ENCODE measurements around the gene BIRC6.
"Not testable (repeated sequence)": the region's sequence is repeated elsewhere in the genome, so short reads cannot be mapped to it uniquely, and the experiment has no call there.

BIRC6 gene

DNA sequence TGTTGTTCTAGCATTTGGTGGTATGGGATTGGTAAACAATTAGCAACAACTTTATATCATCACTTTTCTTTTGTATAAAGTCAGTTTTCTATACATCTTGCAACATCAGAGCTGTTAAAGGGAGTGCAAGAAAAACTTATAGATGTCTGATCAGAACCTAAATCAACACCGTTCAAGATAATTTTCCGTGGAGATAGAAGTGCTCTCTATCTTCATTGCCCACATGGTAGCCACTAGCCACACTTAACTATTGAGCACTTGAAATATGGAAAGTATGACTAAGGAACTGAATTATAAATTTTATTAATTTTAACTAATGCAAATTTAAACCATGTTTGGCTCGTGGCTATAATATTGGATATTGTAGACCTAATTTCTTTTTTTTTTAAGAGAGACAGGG, 276.2 kb downstream of the BIRC6 start:
- Mint-ChIP-seq H3K27ac (no peak overlapping the region), H3K9me3 (no peaks in the 10 kb centered on the region), H3K4me3 (no peak overlapping the region), H3K27me3 (no peaks in the 10 kb centered on the region), H3K4me1 (peaks cover 7% of the 10 kb centered on the region), H3K36me3 (peaks cover 11% of the 10 kb centered on the region)
- DNase-seq (ENCODE audit: low spot score in 2 of 2) (no peak), ATAC-seq (ENCODE audit: low read depth) (no peak)

DNA sequence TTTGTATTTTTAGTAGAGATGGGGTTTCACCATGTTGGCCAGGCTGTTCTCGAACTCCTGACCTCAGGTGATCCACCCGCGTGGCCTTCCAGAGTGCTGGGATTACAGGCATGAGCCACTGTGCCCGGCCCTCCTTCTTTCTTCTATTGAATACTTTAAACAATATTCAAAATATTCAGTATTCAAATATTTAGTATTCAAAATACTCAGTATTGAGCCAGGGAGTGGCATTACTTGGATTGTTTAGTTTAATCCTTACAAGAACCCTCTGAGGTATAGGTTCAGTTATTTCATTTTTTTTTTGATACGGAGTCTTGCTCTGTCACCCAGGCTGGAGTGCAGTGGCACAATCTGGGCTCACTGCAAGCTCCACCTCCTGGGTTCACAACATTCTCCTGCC, 281.7 kb downstream of the BIRC6 start:
- not testable (repeated sequence) for H3K4me3 Mint-ChIP-seq; H3K9me3 Mint-ChIP-seq; DNase-seq (ENCODE audit: low spot score in 2 of 2); H3K4me1 Mint-ChIP-seq; H3K27ac Mint-ChIP-seq; ATAC-seq (ENCODE audit: low read depth); H3K27me3 Mint-ChIP-seq
- H3K36me3 Mint-ChIP-seq = peaks cover 19% of the 10 kb centered on the region

DNA sequence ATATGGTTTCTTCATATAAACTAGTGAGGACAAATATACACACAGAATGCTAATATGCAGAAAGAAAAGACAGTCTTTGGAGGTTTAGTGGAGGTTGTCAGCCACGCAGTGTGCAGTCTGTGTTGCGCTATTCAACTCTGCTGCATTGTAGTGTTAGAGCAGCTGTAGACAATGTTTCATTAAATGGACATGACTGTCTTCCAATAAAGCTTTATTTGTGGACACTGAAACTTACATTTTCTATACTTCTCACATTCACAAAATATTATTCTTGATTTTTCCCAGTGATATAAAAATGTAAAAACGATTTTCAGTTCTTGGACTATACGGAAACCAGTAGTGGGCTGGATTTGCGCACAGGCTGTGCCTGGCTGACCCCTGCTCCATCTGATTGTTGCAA, 284.4 kb downstream of the BIRC6 start:
- H3K27ac Mint-ChIP-seq = no peak overlapping the region
- no peaks in the 10 kb centered on the region for H3K4me1 Mint-ChIP-seq
- H3K36me3 Mint-ChIP-seq = peaks cover 25% of the 10 kb centered on the region
- H3K9me3 Mint-ChIP-seq = no peaks in the 10 kb centered on the region
- no peak overlapping the region for H3K4me3 Mint-ChIP-seq
- no peaks in the 10 kb centered on the region for H3K27me3 Mint-ChIP-seq
- DNase-seq (ENCODE audit: low spot score in 2 of 2) (no peak), ATAC-seq (ENCODE audit: low read depth) (no peak)

DNA sequence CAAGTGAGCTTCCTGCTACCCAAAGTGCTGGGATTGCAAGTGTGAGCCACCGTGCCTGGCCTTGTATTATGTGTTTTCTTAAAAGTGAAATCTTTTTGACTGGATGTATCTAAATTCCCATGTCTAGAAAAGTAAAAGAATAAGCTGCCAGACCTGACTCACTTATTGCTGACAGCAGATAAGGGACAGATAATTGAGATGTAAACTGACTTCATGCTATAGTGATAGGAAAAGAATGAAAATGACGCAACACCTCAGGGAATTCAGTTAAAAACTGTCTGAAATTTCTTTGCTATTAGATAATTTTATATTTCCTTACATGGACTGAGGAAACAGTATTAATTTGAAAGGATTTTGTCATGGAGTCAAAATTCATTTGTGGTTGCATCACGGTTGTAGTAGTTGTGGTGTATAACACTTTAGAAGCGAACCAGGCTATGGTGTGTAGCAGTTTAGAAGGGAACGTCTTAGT, 290.4 kb downstream of the BIRC6 start:
- Mint-ChIP-seq H3K9me3 (no peaks in the 10 kb centered on the region), H3K27ac (no peak overlapping the region), H3K4me1 (no peaks in the 10 kb centered on the region), H3K36me3 (peaks cover 28% of the 10 kb centered on the region), H3K4me3 (no peak overlapping the region), H3K27me3 (no peaks in the 10 kb centered on the region)
- ATAC-seq (ENCODE audit: low read depth) (no peak), DNase-seq (ENCODE audit: low spot score in 2 of 2) (no peak)

DNA sequence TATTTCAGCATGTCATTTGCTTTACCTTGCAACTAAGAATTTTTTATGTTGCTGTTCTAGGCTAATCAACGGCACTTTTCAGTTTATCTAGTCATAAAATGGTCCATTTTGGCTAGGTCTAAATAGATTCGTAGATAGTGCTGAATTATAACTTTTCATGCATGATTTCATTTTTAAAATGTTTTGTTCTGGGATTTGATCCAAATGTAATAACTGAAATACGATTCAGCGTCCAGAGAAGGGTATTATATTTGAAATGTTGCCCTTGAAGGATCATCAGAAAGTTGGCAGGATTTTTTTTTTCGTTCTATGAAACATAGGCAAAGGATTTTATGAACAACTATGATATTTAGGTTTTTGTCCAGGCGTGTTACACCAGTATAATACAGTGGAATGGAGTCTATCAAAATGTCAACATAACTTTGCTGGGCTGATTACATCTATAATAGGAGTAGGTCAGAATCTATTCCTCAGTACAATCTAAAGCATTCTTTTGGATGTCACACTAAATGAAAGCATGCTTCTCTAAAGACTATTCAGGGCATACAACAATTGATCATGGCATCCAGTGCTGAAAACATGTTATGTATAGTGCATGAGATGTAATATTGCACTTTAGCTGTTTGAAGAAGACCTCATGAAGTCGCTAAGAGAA, 295.9 kb downstream of the BIRC6 start:
- ATAC-seq (ENCODE audit: low read depth) (no peak), DNase-seq (ENCODE audit: low spot score in 2 of 2) (no peak)
- Mint-ChIP-seq H3K27ac (no peak overlapping the region), H3K4me3 (no peak overlapping the region), H3K27me3 (no peaks in the 10 kb centered on the region), H3K4me1 (no peaks in the 10 kb centered on the region), H3K9me3 (no peaks in the 10 kb centered on the region), H3K36me3 (peaks cover 22% of the 10 kb centered on the region)

DNA sequence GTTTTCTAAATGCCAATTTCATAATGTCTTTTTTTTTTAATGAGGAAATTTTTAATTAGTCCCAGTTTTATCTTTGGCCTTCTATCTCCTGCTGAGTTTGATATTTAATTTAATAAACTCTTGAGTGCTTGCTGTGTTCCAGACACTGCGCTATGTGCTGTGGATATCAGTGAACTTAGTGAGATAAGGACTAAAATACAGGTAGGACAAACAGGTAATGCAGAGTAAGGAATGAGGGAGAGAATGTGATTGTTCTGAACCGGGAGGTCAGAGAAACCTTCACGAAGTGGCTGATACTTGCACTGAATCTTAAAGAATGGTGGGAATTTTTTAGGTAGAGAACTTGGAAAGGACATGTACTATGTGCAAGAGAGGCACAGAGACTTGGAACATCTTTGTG, 299.2 kb downstream of the BIRC6 start:
- Mint-ChIP-seq H3K4me1 (peaks cover 3% of the 10 kb centered on the region), H3K27me3 (no peaks in the 10 kb centered on the region), H3K27ac (no peak overlapping the region), H3K9me3 (peaks cover 2% of the 10 kb centered on the region), H3K36me3 (peaks cover 25% of the 10 kb centered on the region), H3K4me3 (no peak overlapping the region)
- ATAC-seq (ENCODE audit: low read depth) (no peak), DNase-seq (ENCODE audit: low spot score in 2 of 2) (no peak)

DNA sequence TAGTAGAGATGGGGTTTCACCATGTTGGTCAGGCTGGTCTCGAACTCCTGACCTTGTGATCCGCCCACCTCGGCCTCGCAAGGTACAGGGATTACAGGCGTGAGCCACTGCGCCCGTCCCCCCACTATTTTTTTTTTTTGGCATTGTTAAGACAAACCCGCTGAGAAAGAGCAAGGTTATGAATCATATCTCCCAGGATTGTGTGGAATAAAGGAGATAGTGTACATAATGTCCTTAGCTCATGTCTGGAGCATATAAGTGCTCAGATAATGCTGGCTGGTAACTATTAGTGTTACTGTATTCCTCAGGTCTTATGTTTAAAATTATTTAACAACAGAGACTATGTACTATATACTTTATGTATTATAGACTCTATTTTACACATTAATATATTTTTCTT, 307.0 kb downstream of the BIRC6 start:
- H3K27me3 Mint-ChIP-seq = no peaks in the 10 kb centered on the region
- H3K9me3 Mint-ChIP-seq = peaks cover 2% of the 10 kb centered on the region
- H3K36me3 Mint-ChIP-seq = peaks cover 31% of the 10 kb centered on the region
- H3K27ac Mint-ChIP-seq = no peak overlapping the region
- H3K4me3 Mint-ChIP-seq = no peak overlapping the region
- H3K4me1 Mint-ChIP-seq = peaks cover 6% of the 10 kb centered on the region
- ATAC-seq (ENCODE audit: low read depth) (no peak), DNase-seq (ENCODE audit: low spot score in 2 of 2) (no peak)

DNA sequence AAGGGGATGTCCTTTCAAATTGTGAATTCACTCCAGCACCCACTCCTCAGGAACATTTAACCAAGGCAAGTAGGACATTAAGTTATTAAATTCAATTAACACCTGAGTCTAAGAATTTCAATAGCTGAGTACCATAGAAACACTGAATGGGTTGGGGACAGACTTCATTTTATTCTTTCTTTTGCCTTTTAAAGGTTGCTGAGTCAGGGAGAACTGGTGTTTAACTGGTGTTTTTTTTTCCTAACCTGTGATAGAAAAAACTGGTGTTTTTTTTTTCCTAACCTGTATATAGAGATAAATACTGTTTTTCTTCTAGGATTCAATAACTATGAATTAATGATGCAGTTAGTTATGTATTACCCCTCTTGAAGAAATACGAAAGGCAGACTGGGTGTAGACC, 309.9 kb downstream of the BIRC6 start:
- Mint-ChIP-seq H3K27ac (no peak overlapping the region), H3K27me3 (no peaks in the 10 kb centered on the region), H3K4me3 (no peak overlapping the region), H3K36me3 (peaks cover 22% of the 10 kb centered on the region), H3K4me1 (peaks cover under 1% of the 10 kb centered on the region), H3K9me3 (no peaks in the 10 kb centered on the region)
- ATAC-seq (ENCODE audit: low read depth) (no peak), DNase-seq (ENCODE audit: low spot score in 2 of 2) (no peak)

DNA sequence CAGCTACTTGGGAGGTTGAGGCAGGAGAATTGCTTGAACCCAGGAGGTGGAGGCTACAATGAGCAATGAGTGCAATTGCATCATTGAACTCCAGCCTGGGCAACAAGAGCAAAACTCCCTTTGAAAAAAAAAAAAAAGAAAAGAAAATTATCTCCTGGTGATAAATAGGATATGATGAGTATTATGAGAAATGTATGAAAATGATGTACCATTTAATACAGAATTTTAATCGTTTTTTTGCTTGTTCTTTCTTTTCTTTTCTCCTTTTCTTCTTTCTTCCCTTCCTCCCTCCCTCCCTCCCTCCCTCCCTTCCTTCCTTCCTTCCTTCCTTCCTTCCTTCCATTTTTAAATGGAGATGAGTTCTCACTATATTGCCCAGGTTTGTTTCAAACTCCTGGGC, 311.4 kb downstream of the BIRC6 start:
- H3K27ac Mint-ChIP-seq = no peak overlapping the region
- peaks cover 24% of the 10 kb centered on the region for H3K36me3 Mint-ChIP-seq
- H3K4me3 Mint-ChIP-seq = no peak overlapping the region
- H3K4me1 Mint-ChIP-seq = no peaks in the 10 kb centered on the region
- H3K27me3 Mint-ChIP-seq = no peaks in the 10 kb centered on the region
- ATAC-seq (ENCODE audit: low read depth) (no peak), DNase-seq (ENCODE audit: low spot score in 2 of 2) (no peak)
- H3K9me3 Mint-ChIP-seq = no peaks in the 10 kb centered on the region

Data from memory B cell (primary cell).